HG02973 (cell line): ENCODE data around the gene XYLT1.

Source experiments
- ATAC-seq: cut with Tn5 transposase; IDR thresholded peaks from one replicate; pipeline ENCODE4 v1.9.1; 2021; ENCODE audit warnings: moderate library complexity; ENCODE audit not compliant: unreplicated experiment

XYLT1 gene

DNA sequence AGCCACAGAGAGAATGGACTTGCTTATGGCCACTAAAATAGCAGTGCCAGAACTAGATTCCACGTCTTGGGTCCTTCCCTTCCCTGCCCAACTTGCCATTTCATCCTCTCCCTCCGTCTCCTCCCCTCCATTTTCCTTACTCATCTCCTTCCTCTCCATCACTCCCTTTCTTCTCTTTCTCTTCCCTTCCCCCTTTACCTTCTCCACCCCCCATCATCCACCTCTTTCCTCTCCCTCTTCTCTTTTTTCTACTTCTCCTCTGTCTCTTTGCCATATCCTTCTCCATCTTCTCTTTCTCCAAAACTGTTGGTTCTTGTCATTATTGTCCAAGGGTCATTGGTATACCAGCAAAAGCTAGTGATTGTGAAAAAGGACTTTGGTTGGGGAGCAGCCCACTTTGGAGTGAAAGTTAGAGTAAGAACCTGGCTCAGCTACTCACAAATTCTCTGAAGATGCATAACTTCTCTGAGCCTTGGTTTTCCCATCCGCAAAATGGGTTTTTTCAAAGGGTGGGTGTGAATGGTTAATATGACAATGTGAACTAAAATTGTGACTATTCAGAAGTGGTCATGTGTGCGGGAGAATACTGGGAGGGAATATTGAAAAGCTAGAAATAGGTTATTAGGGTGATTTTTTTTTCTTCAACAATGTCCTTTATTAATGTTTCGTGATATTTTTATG is 393.8 kb downstream of the XYLT1 start:
- no peak for ATAC-seq

GRCh38 chr16:17076092-17076754 is 394.5 kb downstream of the XYLT1 start:
- no peak for ATAC-seq

- ATAC-seq: no peak
Observed at GRCh38 chr16:17072104-17072503, 398.7 kb downstream of the XYLT1 start.

DNA sequence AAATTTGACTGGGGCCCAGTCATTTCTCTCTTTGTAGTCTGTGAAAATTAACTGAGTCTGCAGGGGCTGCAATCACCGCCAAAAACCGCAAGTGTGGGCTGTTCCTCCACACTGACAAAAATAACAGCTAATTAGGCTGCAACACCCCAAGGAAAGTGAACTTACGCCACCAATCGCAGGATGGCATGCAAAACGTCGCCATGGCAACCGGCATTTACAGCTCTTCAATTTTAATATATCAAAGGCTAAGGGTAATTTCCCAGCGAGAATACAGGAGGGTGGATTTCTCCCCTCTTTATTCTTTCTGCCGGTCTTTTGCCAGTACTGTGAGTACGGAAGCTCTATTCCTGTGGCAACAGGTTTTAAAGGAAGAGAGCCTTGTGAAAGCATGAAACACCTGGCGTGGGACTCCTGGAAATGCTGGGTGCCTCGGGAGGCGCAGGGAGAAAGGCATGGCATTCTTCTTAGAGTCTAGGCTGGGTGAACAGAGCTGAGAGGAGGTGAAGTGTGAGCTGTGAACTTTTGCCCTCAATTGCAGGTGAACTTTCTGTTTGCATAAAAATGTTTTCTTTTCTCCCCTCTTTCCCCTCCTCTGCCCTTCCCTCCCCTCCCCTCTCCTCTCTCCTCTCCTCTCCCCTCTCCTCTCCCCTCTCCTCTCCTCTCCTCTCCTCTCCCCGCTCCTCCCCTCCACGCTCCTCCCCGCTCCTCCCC is 399.7 kb downstream of the XYLT1 start:
- peak; percentile 59 for ATAC-seq

DNA sequence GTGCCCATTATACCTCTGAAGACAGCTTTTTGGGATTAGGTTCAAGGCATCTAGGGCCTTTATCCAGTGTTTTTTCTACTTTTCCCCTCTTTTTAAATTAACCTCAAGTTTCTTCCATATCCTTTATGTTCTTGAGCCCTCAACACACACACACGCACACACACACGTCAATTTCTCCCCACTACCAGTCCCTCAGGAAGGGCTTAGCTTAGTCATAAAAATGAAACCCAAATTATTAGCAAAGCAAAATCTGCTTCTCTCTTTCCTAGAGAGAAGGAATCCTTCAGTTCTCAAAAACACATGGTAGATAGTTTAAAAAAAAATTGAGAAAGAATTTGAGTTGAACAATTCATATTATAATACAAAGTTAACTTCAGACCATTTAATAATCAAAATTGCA is 401.1 kb downstream of the XYLT1 start:
- no peak for ATAC-seq

- ATAC-seq: peak; percentile 35
Observed at GRCh38 chr16:17068524-17068923, 402.2 kb downstream of the XYLT1 start.

DNA sequence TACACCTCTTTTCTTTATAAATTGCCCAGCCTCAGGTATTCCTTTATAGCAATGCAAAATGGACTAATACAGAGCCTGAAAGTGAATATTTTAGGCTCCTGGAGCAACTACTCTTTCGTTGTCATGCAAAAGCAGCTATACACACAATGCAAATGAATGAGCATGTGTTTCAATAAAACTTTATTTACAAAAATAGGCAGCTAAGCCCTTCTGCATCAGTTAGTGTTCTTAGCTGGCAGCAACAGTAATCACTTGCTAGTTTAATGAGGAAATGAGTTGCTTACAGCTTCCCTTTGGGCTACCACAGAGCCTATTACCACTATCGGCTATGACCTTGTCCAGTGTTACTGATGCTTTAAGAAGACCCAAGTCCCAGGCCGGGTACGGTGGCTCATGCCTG is 402.9 kb downstream of the XYLT1 start:
- ATAC-seq: no peak

GRCh38 chr16:17063201-17064139 is 407.3 kb downstream of the XYLT1 start:
- ATAC-seq: no peak

DNA sequence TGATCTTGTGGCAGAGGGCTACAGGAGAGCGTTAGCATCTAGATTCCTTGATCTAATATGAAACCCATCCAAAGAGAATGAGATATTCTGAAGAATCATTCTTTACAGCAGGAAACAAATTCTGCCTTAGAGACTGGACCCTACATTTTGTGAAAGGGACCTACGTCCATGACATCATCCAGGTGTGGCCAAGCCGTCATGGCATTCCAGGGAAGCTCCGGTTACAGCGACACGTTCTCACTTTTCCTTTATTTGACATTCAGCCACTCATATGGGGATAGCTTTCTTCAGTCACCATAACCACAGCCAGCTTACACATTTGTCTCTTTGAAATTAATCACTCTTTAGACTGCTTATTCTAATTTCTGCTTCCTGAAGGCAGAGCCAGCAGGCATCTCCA is 408.1 kb downstream of the XYLT1 start:
- no peak for ATAC-seq

DNA sequence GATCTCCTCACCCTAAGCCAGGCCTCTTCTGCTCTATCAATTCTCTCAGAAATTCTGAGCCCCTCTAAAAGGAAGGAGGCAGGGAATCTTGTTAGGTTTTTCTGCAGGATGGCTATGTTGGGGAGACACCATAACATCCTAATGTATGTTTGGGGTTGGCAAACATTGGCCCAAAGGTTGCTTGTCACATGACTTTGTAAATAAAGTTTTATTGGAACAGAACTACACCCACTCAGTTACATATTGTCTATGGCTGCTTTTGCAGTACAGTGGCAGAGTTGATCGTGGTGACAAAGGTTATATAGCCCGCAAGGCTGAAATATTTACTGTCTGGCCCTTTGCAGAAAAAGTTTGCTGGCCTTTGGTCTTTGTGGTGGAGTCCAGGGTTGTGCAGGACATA is 409.4 kb downstream of the XYLT1 start:
- ATAC-seq: no peak

DNA sequence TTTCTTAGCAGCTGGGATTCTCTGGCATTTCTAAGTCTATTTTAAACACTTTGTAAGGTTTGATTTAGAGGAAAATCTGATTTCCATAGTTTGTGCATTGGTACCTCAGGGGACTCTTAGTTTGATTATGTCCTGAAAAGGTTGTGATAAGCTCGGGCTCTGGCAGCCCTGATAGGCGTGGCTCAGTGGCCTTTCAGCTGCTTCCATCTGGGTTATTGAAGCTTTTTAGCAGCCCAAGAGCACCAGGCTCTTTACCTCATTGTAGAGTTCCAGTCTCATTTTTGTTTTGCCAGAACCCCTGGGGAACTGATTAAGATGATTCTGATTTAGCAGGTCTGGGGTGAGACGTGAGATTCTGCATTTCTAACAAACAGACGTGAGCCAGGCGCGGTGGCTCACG is 412.3 kb downstream of the XYLT1 start:
- ATAC-seq: no peak

GRCh38 chr16:17056666-17057065 is 414.1 kb downstream of the XYLT1 start:
- ATAC-seq: no peak

GRCh38 chr16:17053536-17054160 is 417.1 kb downstream of the XYLT1 start:
- ATAC-seq: no peak
